NOMO-1 (cell line): Measurements from ENCODE around the gene KIRREL2.

Experiments
- DNase-seq, 2 experiments: peaks; one replicate each; lab custom pipeline; 2025; ENCODE audit not compliant: unreplicated experiment in 2 of 2; lab: John Stamatoyannopoulos, UW

Gene KIRREL2

DNA sequence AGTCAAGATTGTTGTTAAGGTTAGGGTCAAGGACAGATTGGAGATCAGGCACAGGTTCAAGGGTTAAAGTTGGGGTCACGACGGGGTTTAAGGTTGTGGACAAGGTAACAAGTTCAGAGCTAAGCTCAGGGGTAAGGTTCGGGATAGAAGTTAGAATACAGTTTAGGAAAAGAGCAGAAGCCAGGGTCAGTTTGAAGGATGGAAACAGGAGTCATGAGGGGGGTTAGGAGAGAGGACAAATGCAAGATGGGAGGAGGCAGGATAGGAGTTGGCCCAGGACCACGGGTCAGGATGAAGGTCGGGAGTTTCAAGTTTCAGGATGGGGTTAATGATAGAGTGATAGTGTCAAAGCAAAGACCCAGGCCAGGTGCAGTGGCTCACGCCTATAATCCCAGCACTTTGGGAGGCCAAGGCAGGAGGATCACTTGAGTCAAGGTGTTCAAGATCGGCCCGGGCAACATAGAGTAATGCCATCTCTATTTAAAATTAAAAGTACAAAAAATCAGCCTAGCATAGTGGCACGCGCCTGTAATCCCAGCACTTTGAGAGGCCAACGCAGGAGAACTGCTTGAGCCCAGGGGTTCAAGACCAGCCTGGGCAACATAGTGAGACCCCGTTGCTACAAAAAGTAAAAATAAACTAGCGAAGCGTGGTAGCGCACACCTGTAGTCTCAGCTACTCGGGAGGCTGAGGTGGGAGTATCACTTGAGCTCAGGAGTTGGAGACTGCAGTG is 12.1 kb upstream of the KIRREL2 start:
- DNase-seq = no peak

DNA sequence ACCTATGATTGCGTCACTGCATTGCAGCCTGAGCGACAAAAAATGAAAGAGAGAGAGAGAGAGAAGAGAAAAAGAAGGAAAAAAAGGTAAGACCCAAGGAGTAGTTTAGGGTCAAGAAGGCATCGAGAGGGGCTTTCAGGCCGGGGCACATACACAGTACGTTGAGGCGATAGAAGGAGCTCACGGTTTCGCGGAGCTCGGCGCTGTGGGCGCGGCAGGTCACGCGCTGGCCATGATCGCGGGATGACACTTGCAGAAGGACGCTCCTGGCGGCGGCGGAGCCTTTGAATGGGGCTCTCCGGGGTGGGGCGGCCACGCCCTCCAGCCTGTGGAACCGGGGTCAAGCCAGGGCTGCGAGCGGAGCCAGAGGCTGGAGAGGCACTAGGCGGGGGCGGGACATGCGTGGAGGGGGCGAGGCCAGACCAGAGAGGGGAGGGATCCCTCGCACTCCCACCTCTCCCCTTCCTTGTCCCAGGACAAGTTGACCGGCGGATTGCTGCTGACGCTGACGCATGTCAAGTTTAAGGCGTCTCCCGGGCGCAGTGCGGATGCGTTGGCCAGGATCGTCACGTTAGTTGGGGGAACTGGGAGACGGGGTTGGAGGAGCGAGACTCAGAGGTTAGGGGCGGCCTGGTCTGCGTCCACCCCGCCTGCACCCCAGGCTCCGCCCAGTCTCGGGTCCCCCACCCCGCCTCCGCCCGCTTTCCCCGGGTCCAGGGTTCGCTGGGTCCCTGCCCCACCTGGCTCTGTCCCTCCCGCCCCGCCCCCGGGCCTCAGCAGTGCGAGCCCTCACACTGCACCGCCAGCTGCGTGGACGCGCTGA is 11.3 kb upstream of the KIRREL2 start:
- no peak for DNase-seq

DNA sequence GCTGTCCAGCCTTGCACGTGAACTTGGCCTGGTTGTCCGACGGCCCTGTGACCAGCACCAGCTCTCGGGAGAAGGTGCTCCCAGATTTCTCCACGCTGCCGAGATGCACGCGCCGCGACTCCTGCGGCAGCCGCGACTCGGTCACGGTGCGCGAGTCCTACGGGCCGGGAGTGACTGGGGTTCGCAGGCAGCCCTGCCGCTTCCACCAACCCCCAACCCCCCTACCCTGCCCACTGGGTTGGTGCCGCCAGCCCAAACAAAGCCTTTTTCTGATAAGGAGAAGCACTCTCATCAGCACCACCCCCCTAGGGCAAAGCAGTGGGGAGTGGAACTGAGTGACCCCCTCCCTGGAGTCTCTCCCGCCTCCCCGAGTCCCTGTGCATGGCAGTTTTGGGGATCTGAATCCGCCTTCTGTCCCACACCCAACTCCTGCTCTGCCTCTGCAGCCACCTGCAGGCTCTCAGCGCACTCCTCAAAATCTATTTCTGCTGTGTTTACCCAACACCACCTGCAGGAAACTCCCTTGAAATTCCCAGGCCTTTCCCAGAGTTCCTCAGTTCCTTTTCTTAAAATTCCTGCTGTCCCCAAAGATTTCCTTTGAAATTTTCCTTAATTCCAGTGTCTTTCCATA is 10.6 kb upstream of the KIRREL2 start:
- DNase-seq = no peak

DNA sequence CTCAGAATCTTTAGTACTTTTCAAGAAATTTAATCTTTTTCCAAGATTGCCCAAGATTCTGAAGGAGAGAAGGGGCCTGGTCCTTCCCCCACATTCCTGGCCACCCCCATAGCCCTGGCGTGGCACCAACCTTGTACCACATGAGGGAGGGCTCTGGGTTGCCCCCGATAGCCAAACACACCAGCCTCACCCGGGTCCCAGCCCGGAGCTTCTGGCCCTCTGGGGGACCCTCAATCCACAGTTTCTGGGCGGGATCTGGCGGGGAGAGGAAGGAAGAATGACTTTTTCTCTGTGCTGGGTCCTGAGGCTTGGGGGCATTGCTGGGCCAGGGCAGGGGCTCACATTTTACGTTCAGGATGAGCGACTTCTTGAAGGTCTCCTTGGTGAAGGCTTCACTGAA is 8.8 kb upstream of the KIRREL2 start:
- DNase-seq = no peak

DNA sequence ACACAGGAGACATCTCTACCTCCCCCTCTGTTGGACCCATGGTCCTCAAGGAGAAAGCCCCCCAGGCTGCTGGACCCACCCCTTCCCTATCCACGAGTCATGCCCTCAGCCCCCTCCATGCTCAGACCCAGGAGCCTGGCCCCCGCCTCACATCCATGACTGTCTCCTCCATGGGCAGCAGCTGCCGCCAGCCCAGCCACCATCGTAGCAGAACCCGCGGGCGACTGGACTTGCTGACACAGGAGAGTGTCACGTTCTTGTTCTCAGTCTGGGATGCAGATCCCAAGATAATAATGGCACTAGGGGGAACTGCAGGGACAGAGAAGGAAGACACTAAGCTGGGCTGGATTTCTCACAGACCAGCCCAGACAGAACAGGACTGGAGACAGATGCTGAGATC is 8.2 kb upstream of the KIRREL2 start:
- DNase-seq = no peak

DNA sequence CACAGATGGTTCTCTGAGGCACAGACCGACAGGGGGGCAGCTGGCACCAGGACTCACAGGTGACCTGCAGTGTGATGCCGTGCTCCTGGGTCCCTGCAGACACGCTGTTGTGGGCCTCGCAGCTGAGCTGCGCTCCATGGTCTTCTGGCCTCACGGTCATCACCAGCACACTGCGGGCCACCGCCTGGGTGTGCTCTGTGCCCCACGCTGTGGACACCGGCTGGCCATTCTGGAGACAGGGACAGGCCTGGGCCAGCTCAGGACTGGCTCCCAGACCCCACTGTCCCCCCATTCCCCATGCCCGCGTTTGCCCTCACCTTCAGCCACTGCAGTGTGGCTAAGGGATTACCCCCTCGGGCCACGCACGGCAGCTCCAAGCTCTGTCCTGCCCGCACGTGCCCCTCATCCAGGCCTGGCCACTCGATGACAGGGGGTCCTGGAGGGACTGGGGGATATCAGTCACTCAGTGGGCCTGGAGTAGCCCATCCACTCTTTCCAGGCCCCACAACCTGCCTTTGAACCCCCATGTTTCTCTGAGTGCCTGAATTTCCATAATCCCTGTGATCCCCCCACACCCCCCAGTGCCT is 7.7 kb upstream of the KIRREL2 start:
- DNase-seq = no peak

DNA sequence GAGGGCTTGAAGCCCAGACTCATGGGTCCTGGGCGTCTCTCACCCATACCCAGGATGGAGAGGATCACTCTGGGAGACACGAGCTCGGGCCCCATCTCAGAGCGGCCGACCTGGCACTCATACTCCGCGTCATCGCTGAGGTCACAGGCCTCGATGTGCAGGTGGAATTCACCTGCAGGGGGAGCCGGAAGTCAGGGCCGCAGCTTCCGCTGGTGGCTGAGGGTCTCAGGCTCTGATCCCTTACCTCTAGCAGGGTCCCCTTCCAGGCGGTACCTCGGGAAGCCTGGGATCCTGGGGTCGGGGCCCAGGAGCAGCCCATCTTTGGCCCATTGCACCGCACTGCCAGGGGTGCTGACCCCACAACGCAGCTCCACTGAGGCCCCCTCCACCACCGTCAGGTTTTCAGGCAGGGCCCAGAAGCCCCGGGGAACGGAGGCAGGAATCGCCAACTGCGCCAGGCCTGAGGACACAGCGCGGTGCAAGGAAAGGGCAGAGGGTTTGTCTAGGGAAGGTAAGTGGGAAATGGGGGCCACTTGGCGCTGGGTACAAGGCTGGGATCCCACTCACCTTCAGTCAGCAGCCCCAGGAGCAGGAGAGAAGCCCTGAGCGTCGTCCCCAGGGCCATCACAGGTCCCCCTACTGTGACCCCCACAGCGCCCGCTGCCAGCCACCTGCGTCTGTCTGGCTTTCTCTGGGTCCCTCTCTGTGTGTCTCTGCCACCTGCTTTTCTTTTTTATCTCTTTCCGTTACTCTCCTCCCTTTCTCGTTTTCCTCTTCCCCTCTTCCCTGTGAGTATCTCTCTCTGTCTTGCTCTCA is 5.3 kb upstream of the KIRREL2 start:
- DNase-seq = no peak

DNA sequence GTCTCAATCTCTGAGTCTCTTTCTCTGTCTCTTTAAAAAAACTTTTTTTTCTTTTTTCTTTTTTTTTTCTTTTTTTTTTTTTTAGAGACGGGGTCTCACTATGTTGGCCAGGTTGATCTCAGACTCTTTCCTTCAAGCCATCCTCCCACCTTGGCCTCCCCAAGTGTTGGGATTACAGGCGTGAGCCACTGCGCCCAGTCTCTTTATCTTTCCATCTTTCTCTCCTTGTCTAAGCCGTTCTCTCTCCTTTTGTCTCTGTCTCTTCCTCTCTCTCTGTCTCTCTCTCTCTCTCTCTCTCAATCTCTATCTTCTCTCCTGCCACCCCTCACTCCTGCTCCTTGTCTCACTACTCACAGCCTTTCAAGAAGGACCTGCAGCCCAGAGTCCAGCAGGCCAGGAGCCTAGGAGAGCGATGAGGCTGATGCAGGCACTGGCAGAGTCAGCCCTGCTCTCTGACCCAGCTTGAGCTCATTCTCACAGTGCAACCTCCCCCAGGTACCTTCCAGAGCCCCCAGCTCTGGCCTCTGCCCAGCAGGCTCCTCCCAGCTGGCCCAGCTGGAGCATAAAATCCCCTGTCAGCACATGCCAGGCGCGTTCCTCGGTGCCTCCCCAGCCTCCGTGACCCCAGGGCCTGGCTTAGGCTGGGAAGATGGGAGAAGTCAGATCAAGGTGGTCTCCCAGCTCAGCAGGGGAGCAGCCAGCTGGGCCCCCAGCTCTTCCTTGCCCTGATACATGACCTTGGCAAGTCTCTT is 4.5 kb upstream of the KIRREL2 start, which contains the start of gene NPHS1:
TSS of gene NPHS1 (minus strand) at position 476 of the 752 bp plus-strand sequence. CDS start 667 bp downstream, outside the sequence.
- DNase-seq = no peak

DNA sequence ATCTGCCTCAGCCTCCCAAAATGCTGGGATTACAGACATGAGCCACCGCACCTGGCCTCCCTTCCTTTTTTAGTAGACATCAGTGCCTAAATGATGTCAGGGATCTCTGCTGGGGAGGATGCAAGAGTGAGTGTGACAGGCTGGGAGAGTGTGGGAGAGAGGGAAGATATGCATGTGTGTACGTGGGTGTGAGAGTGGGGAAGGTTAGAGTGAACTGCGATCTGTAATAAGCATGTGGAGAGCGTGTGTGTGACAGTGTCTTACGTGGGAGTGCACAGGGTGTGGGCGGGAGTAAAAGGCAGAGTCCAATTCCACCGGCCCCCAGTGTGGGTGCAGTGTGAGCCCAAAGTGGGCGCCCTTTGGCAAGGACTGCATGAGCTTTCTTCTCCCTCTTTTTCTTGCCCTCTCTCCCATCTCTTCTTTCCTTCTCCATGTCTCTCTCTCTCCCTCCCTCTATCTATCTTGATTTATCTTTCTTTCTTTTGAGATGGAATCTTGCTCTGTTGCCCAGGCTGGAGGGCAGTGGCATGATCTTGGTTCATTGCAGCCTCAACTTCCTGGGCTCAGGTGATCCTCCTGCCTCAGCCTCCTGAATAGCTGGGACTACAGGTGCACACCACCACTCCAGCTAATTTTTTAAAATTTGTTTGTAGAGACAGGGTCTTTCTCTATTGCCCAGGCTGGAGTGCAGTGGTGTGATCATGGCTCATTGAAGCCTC is 3.5 kb upstream of the KIRREL2 start:
- DNase-seq = no peak

DNA sequence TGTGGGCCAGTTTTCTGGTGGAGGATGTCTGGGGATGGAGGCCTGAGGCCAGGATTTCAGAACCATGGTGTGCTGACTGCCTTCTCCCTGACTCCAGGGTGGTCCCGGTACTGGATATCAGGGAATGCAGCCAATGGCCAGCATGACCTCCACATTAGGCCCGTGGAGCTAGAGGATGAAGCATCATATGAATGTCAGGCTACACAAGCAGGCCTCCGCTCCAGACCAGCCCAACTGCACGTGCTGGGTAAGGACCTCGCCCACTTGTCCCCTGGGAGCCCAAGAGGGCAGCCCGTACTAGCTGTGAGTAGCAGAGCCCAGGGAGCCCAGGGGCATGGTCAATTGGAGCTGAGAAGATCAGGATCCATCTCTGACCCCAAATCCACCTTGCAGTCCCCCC is 1.6 kb downstream of the KIRREL2 start:
- no peak for DNase-seq

DNA sequence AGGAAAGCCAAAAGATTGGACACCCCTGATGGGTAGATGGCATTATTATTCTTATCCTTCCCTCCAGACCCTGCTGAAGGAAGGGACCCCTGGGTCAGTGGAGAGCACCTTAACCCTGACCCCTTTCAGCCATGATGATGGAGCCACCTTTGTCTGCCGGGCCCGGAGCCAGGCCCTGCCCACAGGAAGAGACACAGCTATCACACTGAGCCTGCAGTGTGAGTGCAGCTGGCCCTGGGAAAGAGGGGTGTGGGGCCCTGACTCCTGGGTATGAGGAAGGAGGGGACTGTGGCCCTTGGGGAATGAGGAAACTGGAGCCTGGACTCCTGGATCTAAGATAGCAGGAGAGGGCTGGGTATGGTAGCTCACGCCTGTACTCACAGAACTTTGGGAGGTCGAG is 2.7 kb downstream of the KIRREL2 start:
- DNase-seq = no peak

DNA sequence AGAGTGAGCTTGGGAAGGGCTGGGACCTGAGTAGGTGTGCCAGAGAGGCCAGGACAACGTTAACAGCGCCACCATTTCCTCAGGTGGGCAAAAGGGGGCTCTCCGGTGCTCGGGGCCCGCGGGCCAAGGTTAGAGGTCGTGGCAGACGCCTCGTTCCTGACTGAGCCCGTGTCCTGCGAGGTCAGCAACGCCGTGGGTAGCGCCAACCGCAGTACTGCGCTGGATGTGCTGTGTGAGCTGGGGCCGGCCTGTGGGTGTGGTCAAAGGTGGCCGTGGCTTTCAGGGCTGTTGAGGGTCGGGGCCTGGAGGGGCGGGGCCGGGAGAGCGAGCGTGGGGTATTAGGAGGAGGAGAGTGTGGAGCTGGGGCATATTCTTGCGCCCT is 3.7 kb downstream of the KIRREL2 start:
- DNase-seq = no peak

DNA sequence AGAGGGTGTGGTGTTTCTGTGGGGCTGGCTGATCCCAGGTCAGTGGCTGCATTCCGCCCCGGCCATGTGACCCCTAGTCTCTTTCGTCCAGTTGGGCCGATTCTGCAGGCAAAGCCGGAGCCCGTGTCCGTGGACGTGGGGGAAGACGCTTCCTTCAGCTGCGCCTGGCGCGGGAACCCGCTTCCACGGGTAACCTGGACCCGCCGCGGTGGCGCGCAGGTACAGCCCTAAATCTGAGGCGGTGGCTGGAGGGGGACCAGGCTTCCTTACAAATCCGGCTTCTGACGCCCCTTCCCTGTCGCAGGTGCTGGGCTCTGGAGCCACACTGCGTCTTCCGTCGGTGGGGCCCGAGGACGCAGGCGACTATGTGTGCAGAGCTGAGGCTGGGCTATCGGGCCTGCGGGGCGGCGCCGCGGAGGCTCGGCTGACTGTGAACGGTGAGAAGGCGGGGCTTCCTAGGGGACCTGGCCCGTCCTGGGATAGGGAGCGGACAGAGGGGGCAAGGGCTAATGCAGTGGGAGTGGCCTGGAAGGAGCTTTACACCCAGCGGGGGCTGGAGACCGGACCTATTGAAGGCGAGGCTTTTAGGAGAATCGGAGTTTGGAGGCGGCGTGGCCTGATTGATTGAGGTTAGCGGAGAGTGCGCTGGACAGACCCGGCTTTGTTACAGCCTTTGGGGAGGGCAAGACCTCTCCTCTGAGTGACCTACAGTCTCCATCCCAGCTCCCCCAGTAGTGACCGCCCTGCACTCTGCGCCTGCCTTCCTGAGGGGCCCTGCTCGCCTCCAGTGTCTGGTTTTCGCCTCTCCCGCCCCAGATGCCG is 4.3 kb downstream of the KIRREL2 start:
- DNase-seq = no peak

DNA sequence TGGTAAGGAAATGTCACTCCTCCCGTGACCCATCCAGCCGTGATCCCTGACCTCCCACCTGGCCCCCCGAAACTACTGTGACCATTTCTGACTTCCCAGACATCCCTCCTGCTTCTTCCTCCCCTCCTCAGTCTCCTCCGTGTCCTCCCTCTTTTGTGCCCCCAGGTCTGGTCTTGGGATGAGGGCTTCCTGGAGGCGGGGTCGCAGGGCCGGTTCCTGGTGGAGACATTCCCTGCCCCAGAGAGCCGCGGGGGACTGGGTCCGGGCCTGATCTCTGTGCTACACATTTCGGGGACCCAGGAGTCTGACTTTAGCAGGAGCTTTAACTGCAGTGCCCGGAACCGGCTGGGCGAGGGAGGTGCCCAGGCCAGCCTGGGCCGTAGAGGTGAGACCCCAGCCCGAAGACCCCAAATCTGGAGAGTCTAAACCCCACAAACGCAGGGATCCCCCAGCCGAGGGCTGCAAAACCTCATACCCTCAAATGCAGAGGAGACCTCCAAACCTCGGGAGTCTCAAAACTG is 5.0 kb downstream of the KIRREL2 start:
- DNase-seq = no peak

DNA sequence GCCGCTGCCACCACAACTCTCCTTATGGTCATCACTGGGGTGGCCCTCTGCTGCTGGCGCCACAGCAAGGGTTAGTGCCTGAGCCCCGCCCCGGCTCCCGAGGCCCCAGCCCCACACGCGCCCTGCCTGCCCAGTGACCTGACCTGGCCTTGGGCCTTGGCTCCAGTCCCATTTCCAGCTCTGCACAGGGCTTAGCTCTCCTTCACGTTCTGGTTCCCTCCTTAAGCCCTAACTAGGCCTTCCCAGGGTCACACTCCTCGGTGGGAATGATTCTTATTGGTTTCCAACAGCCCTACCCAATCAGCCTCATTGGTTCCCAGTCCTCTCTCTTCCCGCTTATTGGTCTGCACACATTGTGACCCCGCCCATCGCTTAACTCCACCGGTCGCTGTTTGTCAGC is 5.8 kb downstream of the KIRREL2 start:
- DNase-seq = no peak

DNA sequence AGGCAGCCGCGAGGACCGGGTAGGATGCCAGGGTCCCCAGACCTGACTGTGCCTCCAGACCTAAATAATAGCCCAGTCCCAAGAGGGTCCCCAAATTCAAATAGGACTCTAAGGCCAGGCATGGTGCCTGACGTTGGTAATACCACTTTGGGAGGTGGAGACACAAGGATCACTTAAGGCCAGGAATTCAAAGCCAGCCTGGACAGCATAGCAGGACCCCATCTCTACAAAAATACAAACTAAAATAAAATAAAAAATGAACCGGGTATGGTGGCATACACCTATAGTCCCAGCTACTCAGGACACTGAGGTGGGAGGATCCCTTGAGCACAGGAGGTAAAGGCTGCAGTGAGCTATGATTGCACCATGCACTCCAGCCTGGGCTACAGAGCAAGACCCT is 6.3 kb downstream of the KIRREL2 start:
- no peak for DNase-seq

DNA sequence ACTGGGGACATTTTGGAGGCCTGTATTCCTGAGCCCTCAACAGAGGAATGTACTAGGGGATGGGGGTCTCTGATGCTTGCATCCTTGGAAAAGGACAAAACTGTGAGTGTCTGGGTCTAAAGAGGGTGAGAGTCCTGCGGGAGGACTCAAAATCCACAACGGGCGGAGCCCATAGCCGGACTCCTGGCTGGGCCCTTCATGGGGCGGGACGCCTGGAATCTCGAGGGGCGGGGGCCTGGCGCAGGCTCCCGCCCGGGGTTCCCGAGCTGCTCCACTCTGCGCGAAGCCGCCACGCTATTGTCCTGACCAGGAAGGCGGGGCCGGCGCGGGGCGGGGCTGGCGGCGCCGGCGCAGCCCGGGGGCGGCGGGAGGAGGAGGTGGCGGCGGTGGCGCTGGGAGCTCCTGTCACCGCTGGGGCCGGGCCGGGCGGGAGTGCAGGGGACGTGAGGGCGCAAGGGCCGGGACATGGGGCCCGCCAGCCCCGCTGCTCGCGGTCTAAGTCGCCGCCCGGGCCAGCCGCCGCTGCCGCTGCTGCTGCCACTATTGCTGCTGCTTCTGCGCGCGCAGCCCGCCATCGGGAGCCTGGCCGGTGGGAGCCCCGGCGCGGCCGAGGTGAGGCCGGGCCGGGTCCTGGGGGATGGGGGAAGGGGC is 11.6 kb downstream of the KIRREL2 start, which contains the start of gene APLP1:
TSS of gene APLP1 (plus strand) at position 403 of the 651 bp plus-strand sequence. CDS start at position 466, 63 bp downstream.
- DNase-seq = peak in 1 of 2 experiments; percentile 33
